OCI-LY3 (cell line): ENCODE measurements around the gene HDX.
"Not testable (repeated sequence)": the region's sequence is repeated elsewhere in the genome, so short reads cannot be mapped to it uniquely, and the experiment has no call there.

Source experiments
- H2AFZ ChIP-seq: fragments of 200-600, 300-600 bp; shearing (Covaris generic); 2 replicates; pipeline ENCODE4 v1.6.0; 2014; ENCODE audit warnings: antibody characterized with exemption, low read depth, low read length
- H3K27ac ChIP-seq: fragments of 200-600, 300-600 bp; sonication (generic); 2 replicates; pipeline ENCODE4 v1.5.1; 2014; ENCODE audit warnings: mild to moderate bottlenecking, low read length, moderate library complexity, mixed read lengths
- H3K27me3 ChIP-seq: fragments of 200-600, 300-600 bp; sonication (generic); 2 replicates; pipeline ENCODE4 v1.6.1; 2014; ENCODE audit warnings: low read depth, low read length, mixed read lengths
- H3K36me3 ChIP-seq: fragments of 200-600, 300-600 bp; sonication (generic); replicated peaks from 2 replicates; pipeline ENCODE3; 2014; ENCODE audit warnings: low read depth, low read length, mixed read lengths
- H3K4me1 ChIP-seq: fragments of 300-600, 200-600 bp; sonication (generic); 2 replicates; pipeline ENCODE4 v1.6.1; 2014; ENCODE audit warnings: low read length, mixed read lengths
- H3K4me2 ChIP-seq: fragments of 200-600, 300-600 bp; sonication (generic); 2 replicates; pipeline ENCODE4 v1.6.1; 2014; ENCODE audit warnings: low read length, mixed read lengths
- H3K4me3 ChIP-seq: fragments of 300-600, 200-600 bp; sonication (generic); 2 replicates; pipeline ENCODE4 v1.5.1; 2014; ENCODE audit warnings: antibody characterized with exemption, mild to moderate bottlenecking, low read length, moderate library complexity
- H3K79me2 ChIP-seq: fragments of 300-600, 200-600 bp; shearing (Covaris generic); 2 replicates; pipeline ENCODE4 v1.6.1; 2014; ENCODE audit warnings: mild to moderate bottlenecking, low read length, mixed read lengths
- H3K9ac ChIP-seq: fragments of 300-600, 200-600 bp; shearing (Covaris generic); 2 replicates; pipeline ENCODE4 v1.6.0; 2014; ENCODE audit warnings: mild to moderate bottlenecking, low read length, moderate library complexity
- H3K9me3 ChIP-seq: fragments of 200-600, 300-600 bp; shearing (Covaris generic); 2 replicates; pipeline ENCODE4 v1.6.1; 2014; ENCODE audit warnings: low read length, mixed read lengths; ENCODE audit not compliant: insufficient read depth
- H4K20me1 ChIP-seq: fragments of 200-600, 300-600 bp; sonication (generic); 2 replicates; pipeline ENCODE4 v1.6.1; 2016; ENCODE audit warnings: low read length, mixed read lengths; ENCODE audit not compliant: insufficient read depth
- EZH2phosphoT487 ChIP-seq: fragments of 200-600 bp; shearing (Covaris generic); IDR thresholded peaks from 2 replicates; pipeline ENCODE4 v1.6.1; 2018; ENCODE audit warnings: antibody characterized with exemption, mixed run types, low read depth
- TF ChIP-seq, protein P1 (sequence below): fragments of 200-600, 300-600 bp; sonication (generic); IDR thresholded peaks from 2 replicates; pipeline ENCODE4 v1.5.1; 2014; ENCODE audit warnings: antibody characterized with exemption, low read length, low read depth

Gene HDX

DNA sequence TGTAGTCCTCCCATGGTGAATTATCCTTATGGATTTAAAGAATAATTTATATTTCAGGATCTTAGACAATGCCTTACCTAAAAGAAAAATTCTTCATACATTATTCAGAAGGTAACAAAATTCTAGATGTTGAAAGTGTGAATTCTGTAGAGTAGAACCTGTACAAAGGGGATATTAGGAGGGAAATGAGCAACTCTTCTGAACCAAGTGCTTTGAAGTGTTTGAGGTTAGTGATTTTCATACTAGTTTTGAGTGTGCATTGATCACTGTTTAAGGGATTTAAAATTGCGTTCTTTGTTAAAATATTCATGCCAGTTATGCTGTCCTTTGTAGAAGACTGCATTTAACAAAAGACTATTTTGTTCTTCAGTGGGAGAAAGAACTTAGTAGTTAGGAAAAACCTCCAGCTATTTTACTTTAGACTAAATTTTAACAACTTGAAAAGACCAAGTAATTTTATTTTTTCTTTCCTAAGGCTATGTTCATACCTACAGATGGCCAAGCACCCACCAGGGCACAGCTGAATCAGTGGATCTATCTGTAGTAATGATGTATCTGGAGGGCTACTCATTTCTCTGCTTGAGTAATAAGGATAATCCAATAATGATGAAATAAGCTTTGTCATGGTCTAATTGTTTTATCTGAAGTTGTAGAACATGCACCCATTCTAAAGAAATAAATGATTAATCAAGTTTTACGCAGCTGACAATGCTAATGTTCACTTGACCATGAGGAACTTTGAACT lies 180.0 kb downstream of the HDX start:
- H3K79me2 ChIP-seq: no peaks in the 10 kb centered on the region
- H2AFZ ChIP-seq: no peak overlapping the region
- H3K9ac ChIP-seq: no peak overlapping the region
- no peaks in the 10 kb centered on the region for H3K27me3 ChIP-seq
- H4K20me1 ChIP-seq: no peaks in the 10 kb centered on the region
- H3K4me2 ChIP-seq: peak overlapping the region; percentile 34; the same call in 1 of the 2 replicates
- H3K36me3 ChIP-seq: no peaks in the 10 kb centered on the region
- TF ChIP-seq, protein P1, sequence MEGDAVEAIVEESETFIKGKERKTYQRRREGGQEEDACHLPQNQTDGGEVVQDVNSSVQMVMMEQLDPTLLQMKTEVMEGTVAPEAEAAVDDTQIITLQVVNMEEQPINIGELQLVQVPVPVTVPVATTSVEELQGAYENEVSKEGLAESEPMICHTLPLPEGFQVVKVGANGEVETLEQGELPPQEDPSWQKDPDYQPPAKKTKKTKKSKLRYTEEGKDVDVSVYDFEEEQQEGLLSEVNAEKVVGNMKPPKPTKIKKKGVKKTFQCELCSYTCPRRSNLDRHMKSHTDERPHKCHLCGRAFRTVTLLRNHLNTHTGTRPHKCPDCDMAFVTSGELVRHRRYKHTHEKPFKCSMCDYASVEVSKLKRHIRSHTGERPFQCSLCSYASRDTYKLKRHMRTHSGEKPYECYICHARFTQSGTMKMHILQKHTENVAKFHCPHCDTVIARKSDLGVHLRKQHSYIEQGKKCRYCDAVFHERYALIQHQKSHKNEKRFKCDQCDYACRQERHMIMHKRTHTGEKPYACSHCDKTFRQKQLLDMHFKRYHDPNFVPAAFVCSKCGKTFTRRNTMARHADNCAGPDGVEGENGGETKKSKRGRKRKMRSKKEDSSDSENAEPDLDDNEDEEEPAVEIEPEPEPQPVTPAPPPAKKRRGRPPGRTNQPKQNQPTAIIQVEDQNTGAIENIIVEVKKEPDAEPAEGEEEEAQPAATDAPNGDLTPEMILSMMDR: no peak
- no peak for TF ChIP-seq EZH2phosphoT487
- no peak overlapping the region for H3K4me3 ChIP-seq
- H3K9me3 ChIP-seq: no peaks in the 10 kb centered on the region
- H3K27ac ChIP-seq: no peak overlapping the region
- H3K4me1 ChIP-seq: peaks cover 31% of the 10 kb centered on the region

GRCh38 chrX:84320614-84321013 lies 181.6 kb downstream of the HDX start:
- no peaks in the 10 kb centered on the region for H3K9me3 ChIP-seq

DNA sequence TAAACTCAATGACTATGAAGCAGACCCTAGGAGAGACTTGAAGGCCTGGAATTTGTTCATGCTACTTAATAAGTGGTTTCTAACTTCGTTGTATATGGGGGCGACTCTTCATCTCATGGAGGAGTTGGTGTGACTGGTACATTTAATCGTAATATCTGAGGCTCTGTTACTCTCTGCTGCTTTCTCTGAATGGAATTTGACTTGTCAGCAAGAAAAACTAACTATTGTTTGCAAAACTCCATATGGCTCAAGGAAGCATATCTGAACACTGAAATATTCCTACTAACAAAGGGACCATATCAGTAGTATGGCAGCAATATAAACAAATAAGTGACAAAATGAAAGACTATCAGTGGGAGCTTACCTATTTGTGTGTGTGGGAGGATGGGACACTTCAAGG lies 182.2 kb downstream of the HDX start:
- Histone ChIP-seq H3K9me3 (no peaks in the 10 kb centered on the region), H4K20me1 (no peaks in the 10 kb centered on the region), H3K27ac (no peak overlapping the region), H3K79me2 (no peaks in the 10 kb centered on the region), H2AFZ (no peak overlapping the region), H3K36me3 (no peaks in the 10 kb centered on the region), H3K4me3 (no peak overlapping the region), H3K9ac (no peak overlapping the region), H3K4me1 (peaks cover 31% of the 10 kb centered on the region), H3K4me2 (no peak overlapping the region), H3K27me3 (no peaks in the 10 kb centered on the region)
- TF ChIP-seq, protein P1: no peak
- TF ChIP-seq EZH2phosphoT487: no peak

More at GRCh38 chrX:84320614-84321013, 181.6 kb downstream of the HDX start:
- Histone ChIP-seq H3K36me3 (no peaks in the 10 kb centered on the region), H3K27me3 (no peaks in the 10 kb centered on the region), H3K27ac (no peak overlapping the region), H3K4me2 (peak overlapping the region; percentile 9; the same call in 1 of the 2 replicates), H3K4me3 (no peak overlapping the region), H3K9ac (no peak overlapping the region), H3K4me1 (peaks cover 31% of the 10 kb centered on the region), H3K79me2 (no peaks in the 10 kb centered on the region), H4K20me1 (no peaks in the 10 kb centered on the region), H2AFZ (no peak overlapping the region)
- no peak for TF ChIP-seq EZH2phosphoT487
- TF ChIP-seq, protein P1: no peak

GRCh38 chrX:84318661-84319060 lies 183.6 kb downstream of the HDX start:
- no peaks in the 10 kb centered on the region for H3K9me3 ChIP-seq
- no peak overlapping the region for H3K4me3 ChIP-seq
- peaks cover 27% of the 10 kb centered on the region for H3K4me1 ChIP-seq
- TF ChIP-seq, protein P1: no peak
- no peak for TF ChIP-seq EZH2phosphoT487
- no peak overlapping the region for H3K9ac ChIP-seq
- no peak overlapping the region for H2AFZ ChIP-seq
- H3K36me3 ChIP-seq: no peaks in the 10 kb centered on the region
- no peaks in the 10 kb centered on the region for H3K27me3 ChIP-seq
- no peak overlapping the region for H3K4me2 ChIP-seq
- no peaks in the 10 kb centered on the region for H3K79me2 ChIP-seq
- no peak overlapping the region for H3K27ac ChIP-seq
- H4K20me1 ChIP-seq: no peaks in the 10 kb centered on the region

DNA sequence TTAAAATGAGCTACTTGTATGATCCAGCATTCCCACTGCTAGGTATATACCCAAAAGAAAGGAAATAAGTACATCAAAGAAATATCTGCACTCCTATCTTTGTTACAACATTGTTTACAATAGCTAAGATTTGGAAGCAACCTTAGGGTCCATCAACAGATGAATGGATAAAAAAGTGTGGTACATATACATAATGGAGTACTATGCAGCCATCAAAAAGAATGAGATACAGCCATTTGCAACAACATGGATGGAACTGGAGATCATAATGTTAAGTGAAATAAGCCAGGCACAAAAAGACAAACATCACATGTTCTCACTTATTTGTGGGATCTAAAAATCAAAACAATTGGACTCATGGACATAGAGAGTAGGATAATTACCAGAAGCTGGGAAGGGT lies 186.3 kb downstream of the HDX start:
- H3K79me2 ChIP-seq, H3K9me3 ChIP-seq, H3K4me2 ChIP-seq, H3K4me1 ChIP-seq, H3K4me3 ChIP-seq, H3K27ac ChIP-seq, H2AFZ ChIP-seq, H4K20me1 ChIP-seq, H3K36me3 ChIP-seq, H3K9ac ChIP-seq, H3K27me3 ChIP-seq: not testable (repeated sequence)
